HepG2 (cell line): ENCODE results near the gene ZBTB7B. TPM values are rescaled to one million over a fixed set of nuclear protein-coding genes. Genes with fewer than 3 reads are reported as not detected.

Source experiments
- ATAC-seq: fragments of 200-7000 bp; cut with Tn5 transposase; 3 replicates; pipeline ENCODE4 v1.9.1; 2020; ENCODE audit warnings: mild to moderate bottlenecking, moderate library complexity
- BruUV-seq: library from RNA; stranded (reverse); fragments of 400-500 nt; replicated peaks from 2 replicates; lab custom pipeline; 2021; lab: Mats Ljungman, UMichigan
- CTCF ChIA-PET: fragments of 300-600 bp; formaldehyde crosslinking; extraction: SDS; loops from one replicate; lab custom pipeline; 2021; ENCODE audit warnings: low total read pairs, inconsistent platforms, low intra/inter-chr PET ratio; lab: Yijun Ruan, JAX
- POLR2A ChIA-PET: fragments of 350-600 bp; sonication (Branson Sonifier 250); formaldehyde crosslinking; loops from one replicate; lab custom pipeline; 2020; ENCODE audit warnings: antibody characterized with exemption, inconsistent platforms; lab: Yijun Ruan, JAX
- DNase-seq: peaks from one replicate; pipeline ENCODE4 v3.0.0-alpha.2; 2015; ENCODE audit warnings: low spot score
- FAIRE-seq: peaks from 3 replicates; lab custom pipeline; 2011; peaks lifted over from hg19 to GRCh38; lab: Jason Lieb, UNC
- H2AFZ ChIP-seq: one replicate; pipeline ENCODE4 v1.6.1; 2011; ENCODE audit warnings: low read length, inconsistent platforms
- H3K27ac ChIP-seq: fragments of 300-600 bp; 3 replicates; pipeline ENCODE4 v1.8.0; 2011; ENCODE audit warnings: mixed run types, mild to moderate bottlenecking, mixed read lengths, low read length, inconsistent platforms; ENCODE audit not compliant: insufficient read depth; ENCODE audit errors: extremely low read length
- H3K27me3 ChIP-seq, 2 experiments: fragments of 200-600 bp in 1 of 2; 2 replicates in 1 of 2; 3 replicates in 1 of 2; pipeline versions ENCODE4 v1.6.0 to v1.8.0; 2011; ENCODE audit warnings: low read length in 2 of 2, mild to moderate bottlenecking in 2 of 2, moderate library complexity in 2 of 2, inconsistent platforms in 1 of 2; ENCODE audit not compliant: insufficient read depth in 2 of 2, control insufficient read depth in 1 of 2
- H3K36me3 ChIP-seq, 2 experiments: fragments of 200-600 bp in 1 of 2; replicated peaks in 1 of 2; 2 replicates in 1 of 2; 3 replicates in 1 of 2; pipeline versions ENCODE4 v1.5.1 to v1.8.0; 2011; ENCODE audit warnings: low read length in 2 of 2, inconsistent platforms in 1 of 2; ENCODE audit not compliant: insufficient read depth in 2 of 2, control insufficient read depth in 1 of 2
- H3K4me1 ChIP-seq: 2 replicates; pipeline ENCODE4 v1.5.1; 2012; ENCODE audit warnings: low read length, inconsistent platforms; ENCODE audit not compliant: insufficient read depth
- H3K4me2 ChIP-seq: 2 replicates; pipeline ENCODE4 v1.6.0; 2011; ENCODE audit warnings: low read depth, low read length, inconsistent platforms
- H3K4me3 ChIP-seq, 3 experiments: fragments of 200-600 bp in 1 of 3; sonication (generic), shearing (Covaris generic) in 1 of 3; replicated peaks in 1 of 3; 2 replicates each; pipeline ENCODE4 v1.5.1; 2011 to 2016; ENCODE audit warnings: low read length in 3 of 3, inconsistent platforms in 2 of 3, low read depth in 2 of 3, mild to moderate bottlenecking in 2 of 3, control low read depth in 1 of 3, mixed read lengths in 1 of 3; ENCODE audit not compliant: insufficient read depth in 1 of 3
- H3K79me2 ChIP-seq: one replicate; pipeline ENCODE4 v1.6.1; 2011; ENCODE audit warnings: low read length, inconsistent platforms; ENCODE audit not compliant: insufficient read depth
- H3K9ac ChIP-seq: 2 replicates; pipeline ENCODE4 v1.6.0; 2011; ENCODE audit warnings: mild to moderate bottlenecking, low read depth, low read length, inconsistent platforms; ENCODE audit not compliant: insufficient read depth
- H3K9me3 ChIP-seq: 2 replicates; pipeline ENCODE4 v1.5.1; 2012; ENCODE audit warnings: mild to moderate bottlenecking, low read length
- H4K20me1 ChIP-seq: 2 replicates; pipeline ENCODE4 v1.6.0; 2011; ENCODE audit warnings: inconsistent platforms, mild to moderate bottlenecking, low read length, moderate library complexity; ENCODE audit not compliant: insufficient read depth
- ATF4 ChIP-seq, 2 experiments: fragments of 450-650 bp in 1 of 2; sonication (generic) in 1 of 2; formaldehyde crosslinking; IDR thresholded peaks; 2 replicates each; pipeline versions ENCODE4 v1.5.0 to v1.8.0; 2020 to 2022; ENCODE audit warnings: mild to moderate bottlenecking in 1 of 2, missing genetic modification reagents in 1 of 2
- BCL6 ChIP-seq: IDR thresholded peaks from 2 replicates; pipeline ENCODE4 v1.6.1; 2016; ENCODE audit warnings: missing genetic modification reagents, missing compliant biosample characterization
- HIVEP1 ChIP-seq: sonication (generic); formaldehyde crosslinking; IDR thresholded peaks from 2 replicates; pipeline ENCODE4 v1.4.0; 2020; ENCODE audit warnings: mild to moderate bottlenecking, missing genetic modification reagents
- HNRNPL ChIP-seq: fragments of 200-400 bp; formaldehyde crosslinking; IDR thresholded peaks from 2 replicates; pipeline ENCODE4 v1.6.1; 2017; ENCODE audit warnings: mild to moderate bottlenecking, low read depth, low read length
- KLF16 ChIP-seq, 2 experiments: sonication (generic) in 1 of 2; formaldehyde crosslinking in 1 of 2; IDR thresholded peaks; 2 replicates each; pipeline versions ENCODE4 v1.6.1 to v1.8.0; 2016 to 2023; ENCODE audit warnings: missing genetic modification reagents in 2 of 2, missing compliant biosample characterization in 1 of 2
- PRPF4 ChIP-seq: fragments of 200-400 bp; formaldehyde crosslinking; IDR thresholded peaks from 2 replicates; pipeline ENCODE4 v1.6.1; 2016; ENCODE audit warnings: low read length, low read depth; ENCODE audit not compliant: poor library complexity, severe bottlenecking
- RBAK ChIP-seq: sonication (generic); formaldehyde crosslinking; IDR thresholded peaks from 2 replicates; pipeline ENCODE4 v1.5.1; 2020; ENCODE audit warnings: mild to moderate bottlenecking, missing genetic modification reagents
- RBFOX2 ChIP-seq: fragments of 200-400 bp; formaldehyde crosslinking; IDR thresholded peaks from 2 replicates; pipeline ENCODE4 v1.6.1; 2017; ENCODE audit warnings: low read depth, mild to moderate bottlenecking, low read length
- TOE1 ChIP-seq: sonication (generic); formaldehyde crosslinking; IDR thresholded peaks from 2 replicates; pipeline ENCODE4 v1.4.0; 2020; ENCODE audit warnings: mild to moderate bottlenecking, missing genetic modification reagents
- ZBTB1 ChIP-seq: sonication (generic); formaldehyde crosslinking; IDR thresholded peaks from 2 replicates; pipeline ENCODE4 v1.4.0; 2020; ENCODE audit warnings: missing genetic modification reagents, borderline replicate concordance
- ZBTB2 ChIP-seq: sonication (generic); formaldehyde crosslinking; IDR thresholded peaks from 2 replicates; pipeline ENCODE4 v1.8.0; 2022; ENCODE audit warnings: low read depth, missing genetic modification reagents
- ZNF605 ChIP-seq: sonication (generic); formaldehyde crosslinking; IDR thresholded peaks from 2 replicates; pipeline ENCODE4 v1.8.0; 2022; ENCODE audit warnings: mild to moderate bottlenecking, missing genetic modification reagents
- ZNF652 ChIP-seq: IDR thresholded peaks from 2 replicates; pipeline ENCODE4 v1.6.1; 2016; ENCODE audit warnings: low read depth, borderline replicate concordance
- ZNF761 ChIP-seq: sonication (generic); formaldehyde crosslinking; conservative IDR thresholded peaks from 2 replicates; pipeline ENCODE4 v1.4.0; 2020; ENCODE audit warnings: mild to moderate bottlenecking, missing genetic modification reagents
- ZNF792 ChIP-seq: IDR thresholded peaks from 2 replicates; pipeline ENCODE4 v1.6.1; 2016
- WGBS: methylation state at CpG from one replicate; pipeline ENCODE4 v1.1.6; 2017; ENCODE audit warnings: low lambda C conversion rate; 5-methylcytosine and 5-hydroxymethylcytosine counted together
- in situ Hi-C: cut with HindIII; loops from 2 replicates; pipeline ENCODE4 v1.10.0; 2017; ENCODE audit warnings: low pct_unique_long_range_greater_than_20kb; ENCODE audit not compliant: extremely low pct_ligation_motif_present
- intact Hi-C: fragments of 100-400 bp; cut with micrococcal nuclease; formaldehyde crosslinking; loops from one replicate; pipeline ENCODE4 v1.10.0; 2022; ENCODE audit not compliant: unreplicated experiment
- polyA plus RNA-seq, 8 experiments: library from polyadenylated mRNA; depleted of rRNA in 3 of 8; stranded (reverse) in 7 of 8; unstranded in 1 of 8; fragments of >200 nt; fragmentation: Illumina TruSeq in 4 of 8; extraction: Trizol in 4 of 8; gene quantifications; 2 replicates each; pipeline versions ENCODE4 v1.2.1 to v1.2.3, GENCODE V29; 2011 to 2016; ENCODE audit warnings: low read depth in 4 of 8, missing spikeins in 1 of 8, mixed read lengths in 1 of 8; ENCODE audit not compliant: insufficient read depth in 1 of 8
- total RNA-seq, 5 experiments: library from RNA; depleted of rRNA; stranded (reverse); fragments of >200 nt; fragmentation: Illumina TruSeq; extraction: Trizol; gene quantifications; 2 replicates each; pipeline ENCODE4 v1.2.3, GENCODE V29; 2016; ENCODE audit warnings: low read depth in 1 of 5
- TF ChIP-seq, protein P1 (sequence below): sonication (generic); formaldehyde crosslinking; IDR thresholded peaks from 2 replicates; pipeline ENCODE4 v1.4.0; 2020; ENCODE audit warnings: missing genetic modification reagents, borderline replicate concordance
- TF ChIP-seq, protein P2 (sequence below): sonication (generic); formaldehyde crosslinking; IDR thresholded peaks from 2 replicates; pipeline ENCODE4 v1.4.0; 2020; ENCODE audit warnings: mild to moderate bottlenecking, missing genetic modification reagents

Gene ZBTB7B
- total and polyA plus RNA-seq, 2 of the 13 experiments (the other 11 are each of a cell fraction or from before 2014, with no cell fraction given), result 15.5 to 17.5 TPM

DNA sequence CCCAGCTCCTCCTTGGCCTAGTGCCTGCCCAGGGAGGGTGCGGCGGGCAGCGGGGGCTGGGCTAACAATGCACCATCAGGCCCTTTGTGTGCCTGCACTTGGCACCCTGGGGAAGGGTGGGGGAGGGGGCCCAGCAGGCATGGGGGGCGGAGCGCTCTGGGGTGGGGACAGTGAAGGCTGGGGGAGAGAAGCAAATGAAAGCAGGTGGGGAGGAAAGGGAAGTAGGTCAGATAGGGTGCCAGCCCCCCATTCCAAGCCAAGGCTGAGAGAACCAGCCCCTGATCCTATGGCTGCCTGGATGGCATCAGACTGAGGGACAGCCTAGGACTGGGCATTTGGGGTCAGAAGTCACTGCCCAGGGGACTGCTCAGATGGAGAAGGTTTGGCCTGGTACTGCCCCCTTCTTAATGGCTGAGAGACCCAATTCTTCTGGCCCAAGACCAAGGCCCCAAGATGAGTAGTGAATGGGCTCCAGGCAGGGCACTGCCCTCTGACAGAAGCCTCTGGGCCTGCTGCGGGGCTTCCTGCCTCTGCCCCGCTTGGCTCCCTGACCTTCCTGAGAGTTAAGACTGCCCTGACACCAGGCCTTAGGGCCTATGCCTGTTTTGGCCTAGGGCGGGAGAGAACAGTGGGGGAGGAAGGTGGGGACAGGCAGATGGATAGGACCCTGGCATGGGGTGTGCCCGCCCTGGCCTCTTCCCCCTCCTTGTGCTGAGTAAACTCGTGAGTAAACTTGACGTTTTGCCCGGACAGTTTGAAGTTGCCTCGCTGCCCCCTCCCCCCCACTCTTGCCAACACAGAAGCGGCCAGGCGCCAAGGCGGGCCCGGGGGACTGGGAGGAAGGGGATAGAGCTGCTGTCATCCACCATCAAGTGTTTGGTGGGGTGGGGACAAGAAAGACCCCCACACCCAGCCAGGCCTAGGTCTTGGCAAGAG, 2.7 kb downstream of the ZBTB7B start:
- H3K4me1 ChIP-seq, result peaks cover 64% of the 10 kb centered on the region
- peak overlapping the region; percentile 97 for H3K27ac ChIP-seq
- intact Hi-C loops, result no loop called here
- DNase-seq, result no peak
- H4K20me1 ChIP-seq, result peaks cover 4% of the 10 kb centered on the region; the same call in 1 of the 2 replicates
- H2AFZ ChIP-seq, result no peak overlapping the region
- no peaks in the 10 kb centered on the region for H3K9me3 ChIP-seq
- BruUV-seq, result no TSS peak
- CTCF ChIA-PET, result interaction anchor here (1.6 kb wide), 1 partner anchor 12 kb away, joined by 5 read pairs; no protein-coding TSS in a partner anchor
- in situ Hi-C loops, result no loop called here
- no peak overlapping the region for H3K4me3 ChIP-seq
- no peaks in the 10 kb centered on the region; a peak in 1 of 5 replicates for H3K27me3 ChIP-seq
- FAIRE-seq, result no peak
- H3K9ac ChIP-seq, result peak overlapping the region; percentile 95; the same call in 1 of the 2 replicates
- 83% methylated on average over 11 of the region's 17 CpGs for WGBS
- POLR2A ChIA-PET, result interaction anchor here (1.5 to 5.9 kb wide), 3 partner anchors 9 to 17 kb away, joined by 4 to 90 read pairs (median 9); no protein-coding TSS in a partner anchor
- H3K4me2 ChIP-seq, result peak overlapping the region; percentile 89
- ATAC-seq, result no peak
- H3K79me2 ChIP-seq, result peaks cover 46% of the 10 kb centered on the region
- peaks cover 1 to 3% of the 10 kb centered on the region in 2 experiments; a peak in 3 of 5 replicates for H3K36me3 ChIP-seq
- TF ChIP-seq KLF16 (CRISPR knock-in tag; IDR thresholded peaks at IDR 0.05) (no peak), ATF4 (CRISPR knock-in tag; IDR thresholded peaks at IDR 0.05) (no peak), RBAK (no peak), RBFOX2 (peak; percentile 28; the same call in 1 of the 2 replicates), TOE1 (no peak), BCL6 (CRISPR knock-in tag) (no peak), HIVEP1 (no peak), ZNF652 (CRISPR knock-in tag) (no peak), ZBTB1 (CRISPR knock-in tag) (no peak), HNRNPL (peak; percentile 91), PRPF4 (no peak), ZBTB2 (CRISPR knock-in tag) (no peak), ZNF605 (CRISPR knock-in tag) (no peak), ZNF792 (CRISPR knock-in tag) (no peak), ZNF761 (CRISPR knock-in tag) (no peak)
- TF ChIP-seq, protein P1, sequence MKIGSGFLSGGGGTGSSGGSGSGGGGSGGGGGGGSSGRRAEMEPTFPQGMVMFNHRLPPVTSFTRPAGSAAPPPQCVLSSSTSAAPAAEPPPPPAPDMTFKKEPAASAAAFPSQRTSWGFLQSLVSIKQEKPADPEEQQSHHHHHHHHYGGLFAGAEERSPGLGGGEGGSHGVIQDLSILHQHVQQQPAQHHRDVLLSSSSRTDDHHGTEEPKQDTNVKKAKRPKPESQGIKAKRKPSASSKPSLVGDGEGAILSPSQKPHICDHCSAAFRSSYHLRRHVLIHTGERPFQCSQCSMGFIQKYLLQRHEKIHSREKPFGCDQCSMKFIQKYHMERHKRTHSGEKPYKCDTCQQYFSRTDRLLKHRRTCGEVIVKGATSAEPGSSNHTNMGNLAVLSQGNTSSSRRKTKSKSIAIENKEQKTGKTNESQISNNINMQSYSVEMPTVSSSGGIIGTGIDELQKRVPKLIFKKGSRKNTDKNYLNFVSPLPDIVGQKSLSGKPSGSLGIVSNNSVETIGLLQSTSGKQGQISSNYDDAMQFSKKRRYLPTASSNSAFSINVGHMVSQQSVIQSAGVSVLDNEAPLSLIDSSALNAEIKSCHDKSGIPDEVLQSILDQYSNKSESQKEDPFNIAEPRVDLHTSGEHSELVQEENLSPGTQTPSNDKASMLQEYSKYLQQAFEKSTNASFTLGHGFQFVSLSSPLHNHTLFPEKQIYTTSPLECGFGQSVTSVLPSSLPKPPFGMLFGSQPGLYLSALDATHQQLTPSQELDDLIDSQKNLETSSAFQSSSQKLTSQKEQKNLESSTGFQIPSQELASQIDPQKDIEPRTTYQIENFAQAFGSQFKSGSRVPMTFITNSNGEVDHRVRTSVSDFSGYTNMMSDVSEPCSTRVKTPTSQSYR (CRISPR knock-in tag), result peak; percentile 21; the same call in 1 of the 2 replicates
- TF ChIP-seq, protein P2, sequence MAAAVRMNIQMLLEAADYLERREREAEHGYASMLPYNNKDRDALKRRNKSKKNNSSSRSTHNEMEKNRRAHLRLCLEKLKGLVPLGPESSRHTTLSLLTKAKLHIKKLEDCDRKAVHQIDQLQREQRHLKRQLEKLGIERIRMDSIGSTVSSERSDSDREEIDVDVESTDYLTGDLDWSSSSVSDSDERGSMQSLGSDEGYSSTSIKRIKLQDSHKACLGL (CRISPR knock-in tag), result no peak
